ENCODE results near the gene BRMS1L. TPM values are rescaled to one million over a fixed set of nuclear protein-coding genes. Genes with fewer than 3 reads are reported as not detected.

BRMS1L gene
- total and polyA plus RNA-seq, 9 of the 15 experiments (the other 6 are each of a cell fraction or from before 2014, with no cell fraction given): 1.2 to 4.7 (median 3.3) TPM

DNA sequence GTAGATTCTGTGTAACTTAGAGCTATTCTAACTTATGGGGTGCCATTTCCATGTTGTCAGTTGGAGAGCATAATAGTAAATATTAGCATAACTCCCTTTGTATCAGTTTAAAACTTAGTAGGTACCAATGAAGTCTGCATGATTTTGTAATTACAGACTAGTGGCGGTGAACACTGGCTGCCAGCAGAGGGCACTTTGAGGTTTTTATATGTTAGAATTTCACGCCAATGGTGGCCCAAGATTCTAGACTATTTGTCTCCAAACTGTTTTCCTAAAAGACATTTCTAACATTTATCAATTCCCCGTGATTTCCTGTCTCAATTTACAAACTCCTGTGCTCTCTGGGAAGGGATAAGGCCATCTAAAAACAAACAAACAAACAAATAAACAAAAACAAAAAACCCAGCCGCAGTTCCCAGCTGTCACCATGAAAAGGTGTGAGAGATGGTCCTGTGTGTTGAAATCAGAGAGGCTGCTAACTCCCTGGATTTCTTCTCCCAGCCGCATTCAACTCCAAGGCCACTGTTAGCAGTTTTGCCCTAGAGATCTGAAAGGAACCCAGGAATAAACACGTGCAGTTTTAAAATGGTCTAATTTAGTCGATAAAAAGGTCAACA, 57.6 kb downstream of the BRMS1L start (continued):
- TF ChIP-seq, protein P1, sequence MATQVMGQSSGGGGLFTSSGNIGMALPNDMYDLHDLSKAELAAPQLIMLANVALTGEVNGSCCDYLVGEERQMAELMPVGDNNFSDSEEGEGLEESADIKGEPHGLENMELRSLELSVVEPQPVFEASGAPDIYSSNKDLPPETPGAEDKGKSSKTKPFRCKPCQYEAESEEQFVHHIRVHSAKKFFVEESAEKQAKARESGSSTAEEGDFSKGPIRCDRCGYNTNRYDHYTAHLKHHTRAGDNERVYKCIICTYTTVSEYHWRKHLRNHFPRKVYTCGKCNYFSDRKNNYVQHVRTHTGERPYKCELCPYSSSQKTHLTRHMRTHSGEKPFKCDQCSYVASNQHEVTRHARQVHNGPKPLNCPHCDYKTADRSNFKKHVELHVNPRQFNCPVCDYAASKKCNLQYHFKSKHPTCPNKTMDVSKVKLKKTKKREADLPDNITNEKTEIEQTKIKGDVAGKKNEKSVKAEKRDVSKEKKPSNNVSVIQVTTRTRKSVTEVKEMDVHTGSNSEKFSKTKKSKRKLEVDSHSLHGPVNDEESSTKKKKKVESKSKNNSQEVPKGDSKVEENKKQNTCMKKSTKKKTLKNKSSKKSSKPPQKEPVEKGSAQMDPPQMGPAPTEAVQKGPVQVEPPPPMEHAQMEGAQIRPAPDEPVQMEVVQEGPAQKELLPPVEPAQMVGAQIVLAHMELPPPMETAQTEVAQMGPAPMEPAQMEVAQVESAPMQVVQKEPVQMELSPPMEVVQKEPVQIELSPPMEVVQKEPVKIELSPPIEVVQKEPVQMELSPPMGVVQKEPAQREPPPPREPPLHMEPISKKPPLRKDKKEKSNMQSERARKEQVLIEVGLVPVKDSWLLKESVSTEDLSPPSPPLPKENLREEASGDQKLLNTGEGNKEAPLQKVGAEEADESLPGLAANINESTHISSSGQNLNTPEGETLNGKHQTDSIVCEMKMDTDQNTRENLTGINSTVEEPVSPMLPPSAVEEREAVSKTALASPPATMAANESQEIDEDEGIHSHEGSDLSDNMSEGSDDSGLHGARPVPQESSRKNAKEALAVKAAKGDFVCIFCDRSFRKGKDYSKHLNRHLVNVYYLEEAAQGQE (IDR thresholded peaks at IDR 0.05; ENCODE audit: borderline replicate concordance): peak; percentile 23; the same call in 1 of the 2 replicates
- TF ChIP-seq, protein P1 (CRISPR knock-in tag; IDR thresholded peaks at IDR 0.05; ENCODE audit: low read depth): no peak
- TF ChIP-seq, protein P2, sequence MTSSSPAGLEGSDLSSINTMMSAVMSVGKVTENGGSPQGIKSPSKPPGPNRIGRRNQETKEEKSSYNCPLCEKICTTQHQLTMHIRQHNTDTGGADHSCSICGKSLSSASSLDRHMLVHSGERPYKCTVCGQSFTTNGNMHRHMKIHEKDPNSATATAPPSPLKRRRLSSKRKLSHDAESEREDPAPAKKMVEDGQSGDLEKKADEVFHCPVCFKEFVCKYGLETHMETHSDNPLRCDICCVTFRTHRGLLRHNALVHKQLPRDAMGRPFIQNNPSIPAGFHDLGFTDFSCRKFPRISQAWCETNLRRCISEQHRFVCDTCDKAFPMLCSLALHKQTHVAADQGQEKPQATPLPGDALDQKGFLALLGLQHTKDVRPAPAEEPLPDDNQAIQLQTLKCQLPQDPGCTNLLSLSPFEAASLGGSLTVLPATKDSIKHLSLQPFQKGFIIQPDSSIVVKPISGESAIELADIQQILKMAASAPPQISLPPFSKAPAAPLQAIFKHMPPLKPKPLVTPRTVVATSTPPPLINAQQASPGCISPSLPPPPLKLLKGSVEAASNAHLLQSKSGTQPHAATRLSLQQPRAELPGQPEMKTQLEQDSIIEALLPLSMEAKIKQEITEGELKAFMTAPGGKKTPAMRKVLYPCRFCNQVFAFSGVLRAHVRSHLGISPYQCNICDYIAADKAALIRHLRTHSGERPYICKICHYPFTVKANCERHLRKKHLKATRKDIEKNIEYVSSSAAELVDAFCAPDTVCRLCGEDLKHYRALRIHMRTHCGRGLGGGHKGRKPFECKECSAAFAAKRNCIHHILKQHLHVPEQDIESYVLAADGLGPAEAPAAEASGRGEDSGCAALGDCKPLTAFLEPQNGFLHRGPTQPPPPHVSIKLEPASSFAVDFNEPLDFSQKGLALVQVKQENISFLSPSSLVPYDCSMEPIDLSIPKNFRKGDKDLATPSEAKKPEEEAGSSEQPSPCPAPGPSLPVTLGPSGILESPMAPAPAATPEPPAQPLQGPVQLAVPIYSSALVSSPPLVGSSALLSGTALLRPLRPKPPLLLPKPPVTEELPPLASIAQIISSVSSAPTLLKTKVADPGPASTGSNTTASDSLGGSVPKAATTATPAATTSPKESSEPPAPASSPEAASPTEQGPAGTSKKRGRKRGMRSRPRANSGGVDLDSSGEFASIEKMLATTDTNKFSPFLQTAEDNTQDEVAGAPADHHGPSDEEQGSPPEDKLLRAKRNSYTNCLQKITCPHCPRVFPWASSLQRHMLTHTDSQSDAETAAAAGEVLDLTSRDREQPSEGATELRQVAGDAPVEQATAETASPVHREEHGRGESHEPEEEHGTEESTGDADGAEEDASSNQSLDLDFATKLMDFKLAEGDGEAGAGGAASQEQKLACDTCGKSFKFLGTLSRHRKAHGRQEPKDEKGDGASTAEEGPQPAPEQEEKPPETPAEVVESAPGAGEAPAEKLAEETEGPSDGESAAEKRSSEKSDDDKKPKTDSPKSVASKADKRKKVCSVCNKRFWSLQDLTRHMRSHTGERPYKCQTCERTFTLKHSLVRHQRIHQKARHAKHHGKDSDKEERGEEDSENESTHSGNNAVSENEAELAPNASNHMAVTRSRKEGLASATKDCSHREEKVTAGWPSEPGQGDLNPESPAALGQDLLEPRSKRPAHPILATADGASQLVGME (CRISPR knock-in tag; IDR thresholded peaks at IDR 0.05): no peak
- TF ChIP-seq RAD21 (CRISPR knock-in tag; conservative IDR thresholded peaks at IDR 0.05 in 1 of 2, IDR thresholded peaks at IDR 0.05 in 1 of 2) (peak; percentile 17 to 53; a peak in 3 of 4 replicates), ERF (CRISPR knock-in tag; IDR thresholded peaks at IDR 0.05) (no peak)

Measured in K562 (cell line).